Measurements from ENCODE around the gene TMEM108.

Gene TMEM108

GRCh38 chr3:133283958-133284807 is 246.0 kb downstream of the TMEM108 start:
- DNase-seq = no peak

GRCh38 chr3:133289322-133289721 is 251.1 kb downstream of the TMEM108 start:
- DNase-seq = no peak

GRCh38 chr3:133292296-133292695 is 254.1 kb downstream of the TMEM108 start:
- DNase-seq = no peak

- no peak for DNase-seq
These were observed 255.4 kb downstream of the TMEM108 start for GRCh38 chr3:133293397-133294110.

GRCh38 chr3:133294253-133294652 is 256.1 kb downstream of the TMEM108 start:
- DNase-seq = no peak

GRCh38 chr3:133295199-133295901 is 257.2 kb downstream of the TMEM108 start:
- no peak for DNase-seq

- DNase-seq = no peak
These were observed 258.0 kb downstream of the TMEM108 start for GRCh38 chr3:133295944-133296917.

GRCh38 chr3:133296981-133297380 is 258.8 kb downstream of the TMEM108 start:
- no peak for DNase-seq

GRCh38 chr3:133300102-133300501 is 261.9 kb downstream of the TMEM108 start:
- no peak for DNase-seq

- no peak for DNase-seq
These were observed 263.0 kb downstream of the TMEM108 start for GRCh38 chr3:133301194-133301593.

GRCh38 chr3:133301731-133302130 is 263.5 kb downstream of the TMEM108 start:
- no peak for DNase-seq

- DNase-seq = no peak
These were observed 265.2 kb downstream of the TMEM108 start for GRCh38 chr3:133303430-133303829.

- DNase-seq = no peak
These were observed 279.7 kb downstream of the TMEM108 start for GRCh38 chr3:133317866-133318265.

GRCh38 chr3:133328373-133328772 is 290.2 kb downstream of the TMEM108 start:
- DNase-seq = no peak

- no peak for DNase-seq
These were observed 291.4 kb downstream of the TMEM108 start for GRCh38 chr3:133329626-133330025.

GRCh38 chr3:133330065-133330464 is 291.9 kb downstream of the TMEM108 start:
- no peak for DNase-seq

- DNase-seq = no peak
These were observed 292.3 kb downstream of the TMEM108 start for GRCh38 chr3:133330522-133330921.

GRCh38 chr3:133354721-133355120 is 316.5 kb downstream of the TMEM108 start:
- DNase-seq = no peak

- DNase-seq = no peak
These were observed 322.3 kb downstream of the TMEM108 start for GRCh38 chr3:133360476-133360875.

- no peak for DNase-seq
These were observed 322.8 kb downstream of the TMEM108 start for GRCh38 chr3:133361011-133361410.

GRCh38 chr3:133361435-133361834 is 323.2 kb downstream of the TMEM108 start:
- DNase-seq = no peak

GRCh38 chr3:133362539-133362938 is 324.3 kb downstream of the TMEM108 start:
- DNase-seq = no peak

Data from activated CD8-positive, alpha-beta memory T cell treated with anti-CD3 and anti-CD28 coated beads for 24 hours (primary cell).